Effector CD8-positive, alpha-beta T cell (primary cell): ENCODE results near the gene NFILZ.

Source experiments
- DNase-seq: peaks from one replicate; lab custom pipeline; 2025; lab: John Stamatoyannopoulos, UW

NFILZ gene

DNA sequence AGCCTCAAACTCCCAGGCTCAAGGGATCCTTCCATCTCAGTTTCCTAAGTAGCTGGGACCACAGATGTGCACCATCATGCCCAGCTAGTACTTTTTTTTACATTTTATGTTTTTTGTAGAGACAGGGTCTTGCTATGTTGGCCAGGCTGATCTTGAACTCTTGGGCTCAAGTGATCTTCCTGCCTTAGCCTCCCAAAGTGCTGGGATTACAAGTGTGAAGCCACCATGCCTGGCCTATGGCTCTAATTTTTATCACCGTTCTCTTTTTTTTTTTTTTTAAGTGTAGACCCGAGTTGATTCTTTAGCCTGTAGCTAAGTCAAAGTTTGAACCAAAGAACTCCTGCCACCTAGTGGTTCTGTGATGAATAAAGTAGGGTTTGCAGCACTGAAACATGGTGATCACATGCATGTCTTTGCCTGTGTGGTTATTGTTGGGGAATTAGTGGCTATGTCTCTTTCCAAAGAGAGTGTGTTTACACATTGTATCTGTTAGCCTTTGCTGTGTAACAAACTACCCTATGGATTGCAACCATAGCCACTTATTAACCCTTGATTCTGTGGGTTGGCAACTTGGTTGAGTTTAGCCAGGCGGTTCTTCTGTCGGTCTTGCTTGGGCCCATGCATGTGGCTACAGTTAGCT lies 11.6 kb downstream of the NFILZ start:
- DNase-seq: no peak

DNA sequence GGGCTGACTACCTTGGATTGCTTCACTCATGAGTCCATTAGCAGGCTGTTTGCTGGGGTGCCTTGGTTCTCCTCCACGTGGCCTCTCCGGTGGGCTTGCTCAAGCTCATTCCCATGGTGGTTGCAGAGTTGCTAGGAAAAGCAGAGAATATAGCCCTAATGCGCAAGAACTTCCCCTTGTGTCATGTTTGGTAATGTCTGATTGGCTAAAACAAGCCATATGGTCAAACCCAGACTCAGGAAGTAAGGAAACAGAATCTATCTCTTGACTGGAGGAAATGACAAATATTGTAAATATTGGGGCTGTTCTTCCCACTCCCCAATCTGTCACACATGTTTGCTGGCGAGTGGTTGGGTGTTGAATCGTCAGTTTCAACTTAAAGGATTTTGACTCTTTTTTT lies 12.1 kb downstream of the NFILZ start:
- no peak for DNase-seq

DNA sequence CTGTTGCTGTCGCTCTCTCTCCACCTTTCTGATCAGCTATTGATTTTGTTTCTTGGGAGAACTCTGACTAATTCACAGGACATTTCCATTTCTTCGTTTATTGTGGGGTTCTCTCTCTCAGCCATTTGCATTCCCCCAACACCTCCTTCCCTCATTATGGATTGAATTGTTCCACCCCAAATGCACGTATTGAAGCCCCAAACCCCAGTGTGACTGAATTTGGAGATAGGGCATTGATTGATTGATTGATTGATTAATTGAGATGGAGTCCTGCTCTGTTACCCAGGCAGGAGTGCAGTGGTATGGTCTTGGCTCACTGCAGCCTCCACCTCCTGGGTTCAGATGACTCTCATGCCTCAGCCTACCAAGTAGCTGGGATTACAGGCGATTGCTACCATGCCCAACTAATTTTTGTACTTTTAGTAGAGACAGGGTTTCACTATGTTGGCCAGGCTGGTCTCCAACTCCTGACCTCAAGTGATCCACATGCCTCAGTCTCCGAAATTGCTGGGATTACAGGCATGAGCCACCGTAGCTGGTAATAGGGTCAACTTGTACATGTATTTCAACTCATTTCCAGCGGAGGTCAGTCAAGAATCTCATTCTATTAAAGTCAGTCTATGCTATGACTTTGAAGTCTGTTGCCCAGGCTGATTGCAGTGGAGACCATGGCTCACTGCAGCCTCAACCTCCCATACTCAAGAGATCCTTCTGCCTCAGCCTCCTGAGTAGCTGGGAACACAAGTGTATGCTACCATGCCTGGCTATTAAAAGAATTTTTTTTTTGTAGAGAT lies 13.6 kb downstream of the NFILZ start:
- no peak for DNase-seq

DNA sequence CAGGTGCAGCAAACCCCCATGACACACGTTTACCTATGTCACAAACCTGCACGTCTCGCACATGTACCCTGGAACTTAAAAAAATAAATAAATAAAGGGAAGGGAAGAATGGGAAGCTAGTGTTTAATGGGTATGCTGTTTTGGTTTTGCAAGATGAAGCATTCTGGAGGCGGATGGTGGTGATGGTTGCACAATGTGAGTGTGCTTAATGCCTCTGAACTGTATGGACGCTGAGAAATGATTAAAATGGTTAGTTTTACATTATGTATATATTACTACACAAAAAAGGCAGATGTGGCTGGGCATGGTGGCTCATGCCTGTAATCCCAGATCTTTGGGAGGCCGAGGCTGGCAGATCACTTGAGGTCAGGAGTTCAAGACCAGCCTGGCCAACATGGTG lies 17.8 kb downstream of the NFILZ start:
- no peak for DNase-seq

DNA sequence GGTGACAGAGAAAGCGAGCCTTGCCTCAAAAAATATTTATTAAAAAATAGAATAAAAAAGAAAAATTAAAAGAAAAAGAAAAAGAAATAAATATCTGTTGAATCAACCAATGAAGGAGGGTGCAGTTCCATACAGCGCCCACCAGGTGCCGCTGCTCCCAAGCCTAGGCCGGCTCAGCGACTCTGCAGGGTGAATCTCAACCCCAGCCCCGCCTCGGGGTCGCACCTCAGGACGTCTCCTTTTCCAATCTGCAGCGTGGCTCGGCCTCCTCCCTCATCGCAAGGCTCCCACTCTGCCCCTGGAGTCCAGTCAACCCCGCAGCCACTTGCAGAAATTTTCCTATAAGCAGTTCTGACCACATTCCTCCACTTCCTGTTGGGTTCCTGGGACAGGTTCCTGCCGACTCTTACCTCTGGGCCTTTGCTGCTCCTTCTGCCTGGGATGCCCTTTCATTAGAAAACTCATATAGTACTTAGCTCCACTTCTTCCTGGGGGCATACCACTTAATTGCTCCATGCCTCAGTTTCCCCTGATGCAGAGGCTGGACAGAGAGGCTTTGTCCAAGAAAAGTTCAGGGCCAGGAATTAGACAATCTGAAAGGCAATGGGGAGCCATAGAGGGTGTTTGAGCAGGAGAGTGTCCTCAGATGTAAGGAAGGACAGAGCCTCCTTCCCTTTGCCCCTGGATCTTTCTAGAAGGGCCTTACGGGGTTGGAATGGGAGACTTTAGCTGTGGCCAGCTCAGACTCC lies 24.3 kb downstream of the NFILZ start:
- peak; percentile 51 for DNase-seq

DNA sequence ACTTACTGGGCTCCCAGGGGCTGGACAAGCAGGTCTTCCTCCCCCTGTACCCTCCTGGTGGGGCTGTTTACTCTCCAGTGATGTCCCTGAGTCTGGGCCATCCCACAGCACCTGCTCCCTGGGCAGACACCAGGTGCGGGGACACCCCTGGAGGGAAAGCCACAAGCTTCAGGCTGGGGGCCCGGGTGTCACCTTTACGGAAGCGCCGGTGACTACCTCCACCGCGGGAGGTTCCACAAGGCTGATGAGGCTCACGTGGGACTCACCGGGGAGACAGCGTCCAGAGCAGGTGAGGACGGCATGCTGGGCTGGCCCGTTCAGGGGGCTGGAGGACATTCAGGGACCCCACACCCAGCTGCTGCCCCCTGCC lies 24.9 kb downstream of the NFILZ start:
- DNase-seq: peak; percentile 7

DNA sequence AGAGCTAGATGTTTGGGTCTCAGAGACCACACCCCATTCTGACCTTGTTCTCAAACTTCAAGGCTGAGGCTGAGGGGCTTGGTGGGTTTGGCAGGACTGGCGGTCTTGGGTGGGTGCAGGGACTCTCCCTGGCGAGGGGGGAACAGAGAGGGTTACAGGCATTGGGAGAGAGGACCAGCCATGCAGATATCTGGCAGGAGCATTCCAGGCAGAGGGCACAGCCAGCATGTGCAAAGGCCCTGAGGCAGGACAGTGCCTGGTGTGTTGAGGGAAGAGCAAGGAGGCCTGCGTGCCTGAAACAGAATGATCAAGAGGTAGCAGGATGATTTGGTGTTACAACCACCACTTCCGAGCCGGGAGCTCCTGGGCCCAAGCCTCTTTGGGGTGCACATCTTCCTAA lies 27.4 kb downstream of the NFILZ start:
- DNase-seq: no peak

DNA sequence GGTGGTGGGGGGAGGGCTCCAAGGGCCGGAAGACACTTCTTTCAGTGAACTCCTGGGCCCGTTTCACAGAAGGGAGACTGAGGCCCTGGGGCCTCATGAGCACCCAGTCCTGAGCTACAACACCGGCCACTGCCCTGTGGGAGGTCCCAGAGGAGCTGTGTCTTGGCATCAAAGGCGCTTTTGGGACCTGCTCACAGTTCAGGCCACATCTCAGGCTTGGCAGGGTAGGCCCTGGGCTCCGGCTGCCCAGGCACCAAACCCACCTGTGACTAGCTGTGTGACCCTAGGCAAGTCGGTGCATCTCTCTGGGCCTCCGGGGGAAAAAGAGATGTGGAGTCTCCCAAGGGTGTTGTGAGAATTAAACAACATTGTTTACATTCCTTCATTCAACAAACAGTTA lies 29.5 kb downstream of the NFILZ start:
- no peak for DNase-seq

DNA sequence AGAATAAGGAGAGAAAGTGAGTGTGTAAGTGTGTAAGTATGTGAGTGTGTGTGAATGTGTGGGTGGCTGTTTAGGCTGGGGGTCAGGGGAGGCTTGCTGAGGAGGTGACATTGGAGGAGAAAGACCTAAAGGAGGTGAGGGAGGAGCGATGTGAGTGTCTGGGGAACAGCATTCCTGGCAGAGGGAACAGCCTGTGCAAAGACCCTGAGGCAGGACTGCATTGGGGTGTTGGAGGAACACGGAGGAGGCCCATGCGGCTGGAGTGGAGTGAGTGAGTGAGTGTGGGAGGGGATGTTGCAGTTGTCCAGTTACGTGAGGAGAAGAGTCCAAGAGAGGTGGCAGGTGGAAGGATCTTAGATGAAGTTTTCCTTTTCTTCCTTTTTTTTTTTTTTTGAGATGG lies 31.8 kb downstream of the NFILZ start:
- no peak for DNase-seq

DNA sequence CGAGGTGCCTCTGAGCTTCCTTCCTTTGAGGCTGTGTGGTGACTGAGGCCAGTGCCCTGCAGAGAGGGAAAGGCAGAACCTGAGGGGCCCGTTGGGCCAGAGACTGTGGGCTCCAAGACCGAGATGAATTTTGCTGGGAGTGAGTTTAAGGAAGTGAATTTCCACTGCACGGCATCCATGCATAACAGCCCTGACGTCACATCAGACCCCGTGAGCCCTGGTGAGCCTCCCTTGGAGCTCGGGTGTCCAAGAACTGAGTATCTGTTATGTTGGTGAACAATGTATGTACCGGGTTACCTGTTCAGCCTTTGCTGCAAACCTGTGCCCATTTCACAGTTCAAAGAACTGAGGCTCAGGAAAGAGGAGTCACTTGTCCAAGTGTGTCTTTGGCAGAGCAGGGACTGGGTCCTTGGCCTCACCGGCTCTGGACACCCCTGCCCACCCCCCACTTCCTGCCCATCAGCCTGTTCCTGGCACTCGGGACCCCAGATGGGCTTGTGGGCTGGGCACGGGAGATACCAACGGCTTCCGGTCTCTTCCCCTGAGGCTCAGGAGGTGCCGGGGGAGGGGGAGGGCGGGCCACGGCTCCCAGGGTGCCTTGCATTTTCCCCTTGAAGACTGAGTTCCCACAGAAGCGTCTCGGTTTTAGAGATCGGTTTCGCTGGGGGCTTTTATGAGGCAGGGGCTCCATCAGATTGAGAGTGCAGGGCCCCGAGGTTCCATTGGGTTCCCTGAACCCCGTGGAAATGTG lies 33.7 kb downstream of the NFILZ start:
- DNase-seq: peak; percentile 5

DNA sequence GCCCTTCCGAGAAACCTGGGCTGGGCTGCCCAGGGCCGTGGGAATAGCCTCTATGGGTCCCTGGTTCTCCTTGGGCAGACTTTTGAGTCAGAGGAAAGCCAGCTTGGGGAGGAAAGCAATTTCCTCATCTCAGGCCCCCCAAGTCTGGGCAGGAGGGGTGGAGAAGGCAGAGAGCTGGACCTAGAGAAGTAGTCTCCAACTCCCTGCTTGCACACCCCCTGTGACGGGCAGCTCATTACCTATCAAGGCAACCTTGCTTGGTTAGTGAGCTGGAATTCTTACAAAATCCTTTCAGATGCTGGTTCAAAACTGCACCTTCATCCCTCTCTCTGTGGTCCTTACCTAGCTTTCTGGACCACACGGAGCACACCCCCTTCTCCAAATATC lies 34.2 kb downstream of the NFILZ start:
- DNase-seq: no peak

DNA sequence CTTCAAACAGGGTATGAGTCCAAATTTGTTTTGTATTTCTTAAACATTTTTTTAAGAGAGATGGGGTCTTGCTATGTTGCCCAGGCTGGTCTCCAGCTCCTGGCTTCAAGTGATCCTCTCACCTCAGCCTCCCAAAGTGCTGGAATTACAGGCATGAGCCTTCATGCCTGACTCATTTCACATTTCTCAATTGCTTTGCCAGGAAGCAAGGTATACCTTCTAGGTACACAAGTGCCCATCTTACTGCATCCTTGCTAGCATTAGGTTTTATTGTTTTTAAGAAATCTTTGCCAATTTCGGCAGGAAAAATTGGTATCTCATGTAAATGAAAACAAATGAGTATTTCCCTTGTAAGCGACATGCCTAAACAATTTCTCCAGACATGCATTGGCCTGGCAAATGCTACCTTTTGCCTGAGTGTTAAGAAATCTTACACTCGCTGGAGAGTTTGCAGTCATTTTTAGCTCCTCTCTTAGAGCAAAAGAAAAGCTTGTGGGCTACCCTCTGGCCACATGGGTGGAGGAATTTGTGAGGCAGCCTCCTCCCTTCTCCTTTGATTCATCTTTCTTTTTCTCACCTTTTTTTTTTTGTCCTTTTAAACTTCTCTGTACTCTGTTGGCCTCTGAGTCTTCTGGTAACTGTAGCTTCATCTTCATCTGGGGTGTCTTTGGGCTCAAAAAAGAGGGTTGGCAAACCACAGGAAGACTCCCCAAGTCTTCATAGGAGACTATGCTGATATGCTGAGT lies 35.2 kb downstream of the NFILZ start:
- DNase-seq: no peak

DNA sequence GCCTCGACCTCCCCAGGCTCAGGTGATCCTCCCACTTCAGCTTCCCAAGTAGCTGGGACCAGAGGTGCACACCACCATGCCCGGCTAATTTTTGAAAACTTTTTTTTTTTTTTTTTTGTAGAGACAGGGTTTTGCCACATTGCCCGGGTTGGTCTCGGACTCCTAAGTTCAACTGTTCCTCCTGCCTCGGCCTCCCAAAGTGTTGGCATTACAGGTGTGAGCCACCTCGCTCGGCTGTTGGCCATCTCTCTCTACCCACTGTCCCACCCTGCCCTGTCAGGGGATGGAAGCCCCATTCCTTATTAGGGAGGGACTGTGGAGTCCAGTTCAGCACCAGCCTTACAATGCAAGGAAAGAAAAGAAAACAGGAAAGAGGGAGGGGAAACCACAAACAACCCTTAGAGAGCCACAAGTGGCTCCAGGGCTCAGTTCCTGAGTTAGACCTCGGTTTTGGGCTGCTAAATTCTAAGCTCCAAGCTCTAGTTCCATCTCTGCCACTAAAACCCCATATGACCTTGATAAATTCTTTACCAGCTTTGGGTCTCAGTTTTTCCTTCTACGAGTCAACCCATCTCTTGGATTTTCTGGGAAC lies 36.5 kb downstream of the NFILZ start:
- no peak for DNase-seq

DNA sequence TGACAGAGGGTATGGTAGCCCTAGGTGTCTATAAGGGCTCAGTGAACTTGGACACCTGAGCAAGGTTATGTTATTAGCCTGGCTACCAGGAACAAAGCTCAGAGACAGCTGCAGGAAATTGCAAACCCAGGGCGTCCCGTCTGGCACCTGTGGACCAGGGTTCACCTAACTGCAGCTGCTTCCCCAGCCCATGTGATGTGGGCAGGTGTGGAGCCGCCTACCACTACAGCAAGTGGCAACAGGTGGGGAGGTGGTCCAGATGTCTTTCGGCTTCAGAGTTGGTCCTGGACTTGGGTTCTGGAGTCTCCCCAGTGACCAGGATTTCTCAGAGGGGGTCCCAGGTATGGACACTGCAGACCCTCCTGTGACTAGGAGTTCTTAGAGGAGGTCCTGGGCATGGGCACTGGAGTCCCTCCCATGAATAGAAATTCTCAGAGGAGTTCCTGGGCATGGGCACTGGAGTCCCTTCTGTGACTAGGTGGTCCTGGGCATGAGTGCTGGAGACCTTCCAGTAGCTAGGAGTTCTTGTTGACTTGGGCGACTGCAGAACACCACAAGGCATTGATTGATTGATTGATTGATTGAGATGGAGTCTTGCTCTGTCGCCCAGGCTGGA lies 43.0 kb downstream of the NFILZ start:
- DNase-seq: no peak

DNA sequence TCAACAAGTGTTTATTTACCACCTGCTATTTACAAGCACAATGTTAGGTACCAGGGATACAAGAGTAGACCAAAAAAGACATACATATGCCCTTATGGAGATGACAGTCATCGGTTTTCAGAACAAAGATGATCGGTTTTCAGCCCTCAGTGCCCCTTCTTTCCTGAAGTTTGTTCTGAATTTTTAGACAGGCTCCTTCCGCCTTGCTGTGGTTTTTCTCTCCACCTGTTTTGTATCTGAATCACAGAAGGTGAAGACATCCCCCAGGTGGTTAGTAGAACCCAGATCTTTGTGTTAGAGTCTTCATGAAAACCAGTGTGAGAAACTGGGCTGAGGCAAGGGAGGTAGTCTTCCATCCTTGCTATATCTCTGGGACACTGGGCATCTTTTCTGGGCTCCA lies 44.6 kb downstream of the NFILZ start:
- DNase-seq: no peak

DNA sequence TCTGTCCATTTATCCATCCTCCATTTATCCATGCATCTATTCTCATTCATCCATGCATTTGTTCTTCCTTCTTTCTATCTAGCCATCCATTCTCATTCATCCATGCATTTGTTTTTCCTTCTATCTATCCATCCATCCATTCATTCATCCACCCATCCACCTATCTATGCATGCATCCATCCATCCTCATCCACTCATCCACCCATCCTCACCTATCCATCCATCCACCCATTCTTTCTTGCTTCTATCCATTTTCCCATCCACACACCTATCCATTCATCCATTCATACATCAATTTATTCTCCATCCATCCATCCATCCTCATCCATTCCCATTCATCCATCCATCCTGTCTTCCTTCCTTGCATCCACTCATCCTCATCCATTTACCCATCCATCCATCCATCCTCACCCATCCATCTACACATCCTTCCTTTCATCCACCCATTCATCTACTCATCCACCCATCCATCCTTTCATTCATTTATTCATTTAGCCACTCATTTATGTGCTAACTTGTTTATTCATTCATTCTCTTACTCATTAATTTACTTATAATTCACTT lies 47.9 kb downstream of the NFILZ start:
- DNase-seq: no peak
